ENCODE results near the gene MYO5B.

MYO5B gene

DNA sequence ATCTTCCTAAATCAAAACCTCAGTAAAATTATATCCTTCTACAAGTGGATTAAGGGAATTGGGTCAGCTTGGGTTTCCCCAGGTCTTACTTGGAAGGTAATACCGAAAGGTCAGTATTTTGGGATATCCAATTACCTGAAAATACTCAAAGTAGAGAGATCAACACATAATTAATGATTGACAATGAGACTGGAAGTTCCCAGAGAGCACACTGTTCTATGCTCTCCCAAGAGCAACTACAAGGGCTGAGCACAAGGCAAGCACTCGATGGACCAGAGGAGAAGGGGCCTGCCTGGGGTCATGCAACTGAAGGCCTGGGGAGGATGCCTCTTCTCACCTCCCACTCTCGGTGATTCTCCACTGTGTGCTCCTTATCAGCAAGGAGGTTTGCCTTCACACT lies 222.4 kb downstream of the MYO5B start:
- no peak for DNase-seq

DNA sequence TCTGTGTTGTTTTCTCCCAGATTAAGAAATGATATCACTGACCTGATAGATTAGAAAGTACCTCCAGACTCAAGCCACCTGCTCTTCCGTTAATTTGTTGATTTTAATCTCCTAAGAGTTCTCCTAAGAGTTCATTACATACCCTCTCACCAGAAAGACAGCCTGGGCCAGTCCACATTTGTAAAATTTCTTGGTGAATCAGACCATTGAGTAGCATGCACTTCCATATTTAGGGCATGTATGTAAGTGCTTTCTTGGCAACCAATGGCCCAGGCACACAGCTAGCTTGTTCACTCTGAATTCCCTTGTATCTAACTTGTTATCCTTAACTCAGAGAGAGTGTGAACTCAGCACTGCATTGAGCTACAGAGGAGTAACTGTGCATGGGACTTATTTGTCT lies 223.5 kb downstream of the MYO5B start:
- no peak for DNase-seq

- no peak for DNase-seq
Measured at GRCh38 chr18:49970319-49970718, 224.6 kb downstream of the MYO5B start.

GRCh38 chr18:49968644-49969309 lies 226.2 kb downstream of the MYO5B start:
- no peak for DNase-seq

DNA sequence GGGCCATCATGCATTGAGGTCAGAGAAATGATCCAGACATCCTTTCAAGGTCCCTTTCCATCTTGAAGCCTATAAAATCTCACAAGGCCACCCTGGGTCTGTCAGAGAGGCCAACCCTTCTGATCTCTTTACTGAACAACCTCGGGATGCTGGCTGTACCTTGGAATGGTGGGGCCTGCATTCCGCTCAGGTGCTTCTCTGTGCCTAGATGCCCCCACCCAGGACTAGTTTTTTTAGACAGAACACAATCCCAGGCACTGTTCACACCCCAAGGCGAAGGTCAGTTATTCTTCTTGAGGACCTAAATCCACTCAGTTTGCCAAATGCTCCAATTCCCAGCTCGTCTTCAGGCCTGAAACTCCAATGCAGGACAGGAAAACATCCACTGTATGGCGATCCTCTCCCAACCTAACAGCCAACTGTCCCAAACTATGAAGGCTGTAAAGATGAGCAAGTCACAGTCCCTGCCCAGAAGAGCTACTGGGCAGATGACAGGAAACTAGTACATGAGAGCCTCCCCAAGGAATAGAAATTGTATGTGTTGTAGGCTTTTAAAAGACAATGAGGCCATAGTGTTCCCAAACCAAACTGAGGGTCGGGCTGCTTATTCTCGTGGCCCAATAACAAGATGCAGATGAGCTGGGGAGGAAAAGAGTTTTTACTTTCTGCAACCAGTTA lies 227.2 kb downstream of the MYO5B start:
- no peak for DNase-seq

GRCh38 chr18:49967171-49967570 lies 227.8 kb downstream of the MYO5B start:
- no peak for DNase-seq

DNA sequence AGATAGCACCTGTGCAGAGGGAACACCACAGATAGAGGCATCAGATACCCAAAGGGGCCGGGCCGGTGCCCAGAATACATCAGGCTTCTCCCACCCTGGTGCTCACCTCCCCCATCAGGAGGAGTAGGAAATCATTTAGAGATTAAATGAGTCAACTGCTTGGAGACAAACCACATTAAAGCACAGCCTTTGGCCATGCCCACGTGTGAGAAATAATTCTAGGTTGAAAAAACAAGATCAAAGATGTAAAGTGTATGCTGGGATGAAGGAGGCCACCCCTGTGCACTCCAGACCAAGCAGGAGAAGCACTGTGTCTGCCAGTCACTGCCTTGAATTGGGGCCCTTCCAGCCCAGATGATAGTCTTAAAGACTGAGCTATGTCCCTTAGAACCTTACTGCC lies 228.9 kb downstream of the MYO5B start:
- DNase-seq: no peak

DNA sequence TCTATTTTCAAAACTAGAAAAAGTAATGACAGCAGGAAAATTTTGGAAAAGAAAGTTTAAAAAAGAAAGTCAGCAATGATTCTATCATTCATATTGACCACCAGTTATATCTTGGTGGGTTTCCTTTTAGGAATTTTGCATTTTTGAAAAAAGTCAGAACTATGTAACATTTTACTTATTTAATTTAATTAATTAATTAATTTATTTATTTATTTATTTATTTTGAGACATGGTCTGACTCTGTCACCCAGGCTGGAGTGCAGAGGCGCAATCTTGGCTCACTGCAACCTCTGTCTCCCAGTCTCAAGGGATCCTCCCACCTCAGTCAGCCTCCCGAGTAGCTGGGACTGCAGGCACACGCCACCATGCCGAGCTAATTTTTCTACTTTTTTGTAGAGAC lies 231.7 kb downstream of the MYO5B start:
- DNase-seq: no peak

DNA sequence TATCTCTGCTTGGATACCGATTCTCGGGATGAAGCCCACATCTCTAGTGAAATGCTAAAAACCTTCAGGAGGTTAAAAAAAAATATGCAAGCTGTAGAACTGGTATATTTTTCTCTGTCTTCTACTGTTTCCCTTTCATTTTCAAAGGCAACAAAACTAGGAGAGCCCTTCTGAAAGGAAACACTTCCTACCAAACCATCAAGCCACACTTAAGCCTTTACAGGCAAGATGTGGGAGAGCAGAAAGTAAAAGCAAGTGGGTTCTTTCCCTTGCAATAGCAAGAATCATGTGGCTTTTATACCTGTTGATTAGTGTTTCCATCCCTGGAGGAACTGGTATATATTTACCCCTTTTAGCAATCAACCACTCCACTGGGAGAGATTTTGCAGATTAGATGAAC lies 233.7 kb downstream of the MYO5B start:
- no peak for DNase-seq

GRCh38 chr18:49960376-49960775 lies 234.6 kb downstream of the MYO5B start:
- DNase-seq: no peak

- DNase-seq: no peak
Measured at GRCh38 chr18:49959176-49959575, 235.8 kb downstream of the MYO5B start.

DNA sequence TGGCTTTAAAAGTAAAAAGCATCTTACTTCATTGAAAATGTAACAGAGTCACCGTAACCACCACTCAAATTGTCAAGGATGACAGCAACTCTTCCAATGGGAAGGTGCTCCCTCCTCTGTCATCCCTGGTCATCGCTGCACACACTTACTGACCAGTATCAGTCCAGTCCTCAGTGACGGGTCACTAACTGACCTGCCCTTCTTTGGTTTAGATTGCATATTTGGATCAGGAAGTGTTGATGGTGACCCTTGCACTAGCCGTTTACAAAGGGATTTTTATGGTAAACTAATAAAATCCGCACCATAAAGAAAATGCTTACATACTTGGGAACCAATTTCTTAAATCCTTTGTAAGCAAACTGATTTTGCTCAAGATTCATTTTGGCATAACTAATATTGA lies 239.7 kb downstream of the MYO5B start:
- DNase-seq: no peak

- no peak for DNase-seq
Measured at GRCh38 chr18:49953391-49953790, 241.6 kb downstream of the MYO5B start.

- no peak for DNase-seq
Measured at GRCh38 chr18:49949951-49950395, 245.0 kb downstream of the MYO5B start.

- DNase-seq: peak in 2 of 56 donors; percentile 3 to 8
Measured at GRCh38 chr18:49948975-49949374, 246.0 kb downstream of the MYO5B start.

GRCh38 chr18:49944663-49945062 lies 250.3 kb downstream of the MYO5B start:
- no peak for DNase-seq

- DNase-seq: no peak
Measured at GRCh38 chr18:49936821-49937220, 258.1 kb downstream of the MYO5B start.

- DNase-seq: no peak
Measured at GRCh38 chr18:49935215-49935614, 259.7 kb downstream of the MYO5B start.

DNA sequence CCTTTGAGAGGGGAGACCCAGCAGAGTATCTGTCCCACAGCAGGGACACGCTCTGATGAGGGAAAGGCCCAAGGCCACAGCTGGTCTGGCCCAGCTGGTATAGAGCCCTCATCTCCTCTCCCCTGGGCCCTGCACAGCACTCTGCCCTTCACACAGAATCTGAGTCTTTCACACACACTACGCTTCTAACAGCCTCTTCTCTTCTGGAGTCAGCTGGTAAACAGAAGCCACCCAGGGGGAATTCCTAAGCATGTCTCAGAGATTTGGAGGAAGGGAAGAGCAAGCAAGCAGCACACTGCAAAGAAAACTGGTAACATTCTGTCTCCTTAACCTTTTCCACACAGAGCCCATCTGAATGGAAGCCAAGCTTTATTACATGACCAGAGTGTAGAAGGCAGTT lies 260.5 kb downstream of the MYO5B start:
- no peak for DNase-seq

GRCh38 chr18:49933530-49934128 lies 261.3 kb downstream of the MYO5B start:
- no peak for DNase-seq

DNA sequence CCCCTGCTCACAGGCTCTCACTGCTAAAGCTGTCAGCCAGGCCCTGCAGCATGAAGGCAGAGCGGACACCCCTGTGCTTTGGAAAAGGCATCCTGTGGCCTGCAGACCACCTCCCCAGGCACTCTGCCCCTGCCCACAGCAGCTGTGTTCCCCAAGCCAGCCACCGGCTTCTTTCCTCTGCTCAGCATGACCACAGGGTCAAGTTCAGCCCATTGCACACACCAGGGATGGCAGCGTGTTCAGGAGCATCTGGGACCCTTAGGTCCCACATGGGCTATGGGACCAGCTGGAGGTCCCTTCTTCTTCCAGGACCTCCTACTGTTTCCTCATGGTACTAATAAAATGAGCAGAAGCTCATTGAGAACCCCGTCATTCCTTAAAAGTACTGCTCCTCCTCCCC lies 263.2 kb downstream of the MYO5B start:
- no peak for DNase-seq

DNA sequence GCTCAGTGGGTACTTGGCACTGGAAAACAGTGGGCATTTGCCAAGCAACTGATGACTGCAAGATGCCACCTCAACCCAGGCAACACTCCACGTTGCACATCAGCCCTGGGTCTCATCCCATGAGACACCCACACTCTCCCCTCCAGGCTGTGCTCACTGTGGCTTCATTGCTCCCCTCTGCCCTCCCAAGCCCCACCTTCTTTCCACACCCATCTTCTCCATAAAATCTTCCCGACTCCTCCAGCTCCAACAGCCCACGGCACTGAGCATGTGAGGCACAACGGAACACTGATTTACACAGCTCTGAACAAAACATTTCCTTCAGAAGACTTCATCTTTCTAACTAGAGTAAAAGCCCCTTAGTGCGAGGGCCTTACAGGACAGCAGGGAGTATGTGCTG lies 263.8 kb downstream of the MYO5B start:
- DNase-seq: no peak

Data from amygdala (tissue), 56 donors.